ENCODE data around the gene ZNF385B.
"Not testable (repeated sequence)": the region's sequence is repeated elsewhere in the genome, so short reads cannot be mapped to it uniquely, and the experiment has no call there.

Gene ZNF385B

DNA sequence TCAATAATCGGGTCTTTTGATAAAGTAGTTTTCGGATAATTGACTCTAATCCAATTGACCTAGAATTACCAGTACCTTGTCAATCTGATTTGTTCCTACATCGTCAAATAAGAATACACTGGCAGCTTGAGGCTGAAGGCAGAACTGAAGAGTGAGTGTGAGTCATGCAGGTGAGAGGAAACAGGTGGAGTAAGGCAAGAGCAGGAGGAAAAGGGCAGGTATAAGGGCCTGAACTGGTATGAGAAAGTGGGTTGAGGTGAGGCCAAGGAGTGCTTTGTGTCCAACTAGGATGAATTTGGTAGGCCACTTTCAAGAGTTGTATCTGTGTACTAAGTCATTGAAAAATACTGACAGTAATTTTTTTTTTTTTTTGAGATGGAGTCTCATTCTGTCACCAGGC lies 186.0 kb downstream of the ZNF385B start:
- no peak for DNase-seq

GRCh38 chr2:179671043-179671981 lies 190.1 kb downstream of the ZNF385B start:
- no peak for DNase-seq

DNA sequence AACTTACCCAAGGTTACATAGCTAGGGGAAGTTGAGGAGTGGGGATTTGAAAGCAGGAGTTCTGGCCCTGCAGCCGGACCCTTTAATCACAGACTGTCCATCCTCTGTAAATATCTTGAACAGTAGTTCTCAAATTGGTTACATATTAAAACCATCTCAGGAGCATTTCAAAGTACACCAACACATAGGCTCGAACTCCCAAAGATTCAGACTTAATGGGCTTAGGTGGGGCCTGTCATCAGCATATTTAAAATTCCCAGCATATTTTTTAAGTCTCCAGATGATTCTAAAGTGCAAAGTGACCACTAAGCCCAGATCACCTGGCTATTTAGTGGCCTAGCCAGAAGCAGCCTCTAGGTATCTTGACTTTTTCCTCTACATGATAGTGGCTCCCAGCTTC lies 192.2 kb downstream of the ZNF385B start:
- no peak for DNase-seq

DNA sequence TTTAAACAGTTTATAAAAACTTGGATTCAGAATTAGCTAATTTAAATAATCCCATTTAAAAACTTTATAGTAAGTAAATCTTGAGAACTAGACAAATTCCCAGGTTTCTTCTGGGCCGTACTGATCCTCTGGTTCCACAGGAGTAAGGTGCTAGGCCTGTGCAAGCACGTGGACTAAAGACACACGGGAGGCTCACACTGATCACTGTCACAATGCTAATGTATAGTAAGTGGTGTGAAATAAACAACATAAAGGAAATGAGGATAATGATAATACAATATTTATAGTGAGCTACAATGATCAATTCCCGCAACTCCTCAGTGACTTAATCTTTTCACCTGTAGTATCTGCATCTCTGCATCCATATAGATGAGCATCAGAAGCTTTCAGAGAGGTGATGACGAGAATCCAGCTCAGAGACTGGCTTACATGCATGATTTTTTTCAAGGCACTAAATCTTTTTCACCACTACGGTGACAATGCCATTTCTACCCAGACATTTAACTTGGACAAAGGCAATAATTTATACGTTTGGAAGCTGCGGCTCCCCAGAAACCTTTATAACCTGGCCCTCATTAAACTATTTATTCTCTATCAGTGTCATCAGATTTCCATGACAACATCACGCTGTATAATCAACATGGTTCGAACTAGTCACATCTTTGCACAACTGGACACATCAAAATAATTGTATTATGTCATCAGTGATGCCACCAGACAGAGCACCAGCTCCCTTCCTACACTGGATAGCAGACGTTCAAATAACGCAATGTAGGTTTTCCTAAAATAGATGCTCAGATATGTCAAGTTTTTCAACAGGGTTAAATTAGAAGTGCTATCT lies 196.2 kb downstream of the ZNF385B start:
- DNase-seq: no peak

GRCh38 chr2:179661986-179662385 lies 199.4 kb downstream of the ZNF385B start:
- DNase-seq: no peak

GRCh38 chr2:179657068-179657595 lies 204.3 kb downstream of the ZNF385B start:
- no peak for DNase-seq

GRCh38 chr2:179655627-179656026 lies 205.8 kb downstream of the ZNF385B start:
- DNase-seq: no peak

GRCh38 chr2:179654806-179655205 lies 206.6 kb downstream of the ZNF385B start:
- no peak for DNase-seq

DNA sequence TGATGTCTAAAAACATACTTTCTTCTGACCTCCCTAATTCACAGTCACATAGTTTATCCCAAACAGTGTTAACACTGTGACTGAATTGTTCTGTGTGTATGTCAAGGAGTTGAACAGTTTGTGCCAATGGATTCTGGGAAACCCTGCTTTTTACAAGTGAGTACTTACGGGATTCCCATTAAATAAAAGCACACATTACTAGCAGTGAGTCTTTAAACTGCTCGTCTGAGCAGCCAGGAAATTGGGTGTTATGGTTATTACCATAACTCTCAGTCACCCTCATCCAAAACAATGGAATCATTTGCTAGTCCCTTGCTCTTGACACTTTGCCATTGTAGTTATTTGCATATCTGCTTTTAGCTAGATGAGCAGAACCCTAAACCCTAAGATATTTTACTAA lies 209.1 kb downstream of the ZNF385B start:
- no peak for DNase-seq

DNA sequence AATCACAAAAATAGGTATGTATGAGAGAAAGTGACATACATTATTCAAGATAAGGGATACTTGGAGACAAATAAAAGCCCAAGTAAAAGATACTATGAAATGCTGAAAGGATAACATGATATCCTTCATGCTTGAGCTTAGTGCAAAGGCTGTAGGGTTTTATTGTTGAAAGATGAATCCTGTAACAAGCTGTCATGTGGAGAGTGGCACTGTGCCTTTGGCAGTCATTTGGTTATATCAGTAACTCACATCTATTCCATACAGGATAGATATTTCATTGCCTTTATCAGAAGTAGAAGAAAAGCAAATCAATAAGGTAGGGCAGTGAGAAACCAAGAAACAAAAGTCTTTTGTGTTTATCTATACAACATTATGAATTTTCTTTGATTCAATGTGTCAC lies 211.0 kb downstream of the ZNF385B start:
- DNase-seq: no peak

GRCh38 chr2:179646862-179647587 lies 214.4 kb downstream of the ZNF385B start:
- no peak for DNase-seq

GRCh38 chr2:179646173-179646769 lies 215.1 kb downstream of the ZNF385B start:
- DNase-seq: no peak

DNA sequence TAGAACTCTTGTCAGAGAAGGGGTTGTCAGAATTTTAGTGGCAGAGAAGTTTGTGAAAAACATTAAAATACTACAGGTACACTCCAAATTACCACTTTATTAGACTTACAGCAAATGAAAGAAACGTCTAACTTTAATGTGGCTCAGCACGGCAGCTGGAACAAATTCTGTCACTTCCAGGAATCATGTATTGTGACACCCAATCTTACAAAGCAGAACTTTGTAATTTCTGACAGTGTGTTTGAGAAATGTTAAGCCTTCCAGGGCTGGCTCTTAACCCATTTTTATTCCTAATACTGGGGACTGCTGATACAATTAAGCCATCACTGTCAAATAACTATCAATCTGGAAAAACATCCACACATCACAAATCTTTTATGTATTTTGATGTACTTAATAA lies 216.4 kb downstream of the ZNF385B start:
- DNase-seq: no peak

GRCh38 chr2:179642462-179642861 lies 218.9 kb downstream of the ZNF385B start:
- DNase-seq: no peak

- DNase-seq: no peak
Observed at GRCh38 chr2:179636995-179637394, 224.4 kb downstream of the ZNF385B start.

- no peak for DNase-seq
Observed at GRCh38 chr2:179636100-179636980, 225.1 kb downstream of the ZNF385B start.

DNA sequence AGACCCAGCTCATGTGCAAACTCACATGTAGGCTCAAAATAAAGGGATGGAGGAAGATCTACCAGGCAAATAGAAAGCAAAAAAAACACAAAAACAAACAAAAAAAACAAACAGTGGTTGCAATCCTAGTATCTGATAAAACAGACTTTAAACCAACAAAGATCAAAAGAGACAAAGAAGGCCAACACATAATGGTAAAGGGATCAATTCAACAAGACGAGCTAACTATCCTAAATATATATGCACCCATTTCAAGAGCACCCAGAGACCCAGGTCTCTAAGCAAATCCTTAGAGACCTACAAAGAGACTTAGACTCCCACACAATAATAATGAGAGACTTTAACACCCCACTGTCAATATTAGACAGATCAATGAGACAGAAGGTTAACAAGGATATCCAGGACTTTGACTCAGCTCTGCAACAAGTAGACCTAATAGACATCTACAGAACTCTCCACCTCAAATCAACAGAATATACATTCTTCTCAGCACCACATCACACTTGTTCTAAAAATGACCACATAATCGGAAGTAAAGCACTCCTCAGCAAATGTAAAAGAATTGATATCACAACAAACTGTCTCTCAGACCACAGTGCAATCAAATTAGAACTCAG lies 229.5 kb downstream of the ZNF385B start:
- not testable (repeated sequence) for DNase-seq

- DNase-seq: not testable (repeated sequence)
Observed at GRCh38 chr2:179629776-179630175, 231.6 kb downstream of the ZNF385B start.

DNA sequence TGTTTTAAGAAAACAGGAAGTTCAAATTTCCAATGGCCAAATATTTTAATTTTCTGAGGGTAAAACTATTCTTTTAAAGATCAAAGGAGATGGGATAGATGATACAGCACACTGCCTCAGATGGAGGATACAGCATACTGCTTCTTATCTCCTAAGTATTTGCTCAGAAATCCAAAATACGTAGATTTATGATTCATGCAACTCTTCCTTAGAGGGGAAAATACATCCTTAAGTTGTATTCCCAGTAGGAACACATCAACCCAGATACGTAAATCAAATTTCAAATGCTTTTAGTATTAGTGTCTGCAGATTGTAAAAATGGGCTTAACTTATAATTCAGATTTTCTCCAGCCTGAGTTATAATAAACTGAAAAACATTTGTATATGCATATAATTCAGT lies 235.2 kb downstream of the ZNF385B start:
- no peak for DNase-seq

DNA sequence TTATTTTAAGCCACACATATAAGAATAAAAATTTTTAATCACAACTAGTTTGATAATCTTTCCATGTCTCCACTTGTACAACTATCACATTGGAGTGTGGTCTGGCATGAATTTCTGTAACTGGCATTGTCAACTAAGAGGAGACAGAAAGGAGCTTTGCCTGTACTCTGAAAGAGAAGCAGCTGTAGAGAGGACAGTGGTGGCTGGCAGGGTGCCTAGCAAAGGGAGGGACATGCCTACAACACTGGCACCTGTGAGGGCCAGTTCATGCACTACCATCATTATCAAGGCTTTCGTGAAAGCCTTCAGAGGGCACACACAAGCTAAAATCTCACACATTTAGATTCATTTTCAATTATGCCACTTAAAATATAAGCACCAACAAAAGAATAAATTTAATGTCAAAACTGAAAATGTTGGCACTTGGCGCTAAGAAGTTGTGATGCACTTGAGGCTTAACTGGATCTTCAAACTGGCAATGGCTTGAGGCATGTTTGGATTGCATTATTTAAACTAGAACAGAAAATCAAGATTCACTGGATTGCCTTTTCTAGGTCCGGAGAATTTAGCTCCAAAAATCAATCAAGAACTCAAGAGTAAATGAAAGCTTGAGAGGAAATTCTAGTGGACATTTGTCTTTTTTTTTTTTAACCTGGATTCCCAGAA lies 238.6 kb downstream of the ZNF385B start:
- no peak for DNase-seq
